Loucy (cell line): ENCODE measurements around the gene PTMS.

Experiments
- H2AFZ ChIP-seq: fragments of 200-600 bp; sonication (generic); 2 replicates; pipeline ENCODE4 v1.6.0; 2016; ENCODE audit warnings: antibody characterized with exemption, mild to moderate bottlenecking, low read length, moderate library complexity
- H3F3A ChIP-seq: fragments of 200-600 bp; 2 replicates; pipeline ENCODE4 v1.6.0; 2016; ENCODE audit warnings: antibody characterized with exemption, low read depth, mild to moderate bottlenecking
- H3K27me3 ChIP-seq: fragments of 200-600 bp; sonication (generic); 2 replicates; pipeline ENCODE4 v1.6.1; 2014; ENCODE audit warnings: low read length, mild to moderate bottlenecking; ENCODE audit not compliant: insufficient read depth, poor library complexity, severe bottlenecking
- H3K36me3 ChIP-seq: fragments of 200-600 bp; sonication (generic); 2 replicates; pipeline ENCODE4 v1.6.1; 2016; ENCODE audit warnings: low read length; ENCODE audit not compliant: insufficient read depth
- H3K4me1 ChIP-seq: fragments of 200-600 bp; sonication (generic); 2 replicates; pipeline ENCODE4 v1.5.1; 2014; ENCODE audit warnings: low read length, mild to moderate bottlenecking; ENCODE audit not compliant: insufficient read depth, poor library complexity, severe bottlenecking
- H3K4me2 ChIP-seq: fragments of 200-600 bp; sonication (generic); 2 replicates; pipeline ENCODE4 v1.6.0; 2014; ENCODE audit warnings: antibody characterized with exemption, low read length, low read depth, mild to moderate bottlenecking; ENCODE audit not compliant: poor library complexity, severe bottlenecking
- H3K4me3 ChIP-seq: fragments of 200-600 bp; sonication (generic); 2 replicates; pipeline ENCODE4 v1.5.1; 2014; ENCODE audit warnings: low read length, mild to moderate bottlenecking, mixed read lengths; ENCODE audit not compliant: poor library complexity, severe bottlenecking
- H3K79me2 ChIP-seq: fragments of 200-600 bp; sonication (generic); 2 replicates; pipeline ENCODE4 v1.6.1; 2014; ENCODE audit warnings: low read length; ENCODE audit not compliant: insufficient read depth
- H3K9ac ChIP-seq: fragments of 200-600 bp; sonication (generic); 2 replicates; pipeline ENCODE4 v1.6.0; 2014; ENCODE audit warnings: mild to moderate bottlenecking, low read depth, low read length, moderate library complexity; ENCODE audit not compliant: poor library complexity, severe bottlenecking
- H3K9me2 ChIP-seq: fragments of 200-600 bp; sonication (generic); replicated peaks from 2 replicates; pipeline ENCODE4 v1.6.1; 2016; ENCODE audit warnings: low read depth, low read length, mixed read lengths
- H3K9me3 ChIP-seq: fragments of 200-600 bp; sonication (generic); 2 replicates; pipeline ENCODE4 v1.6.1; 2014; ENCODE audit warnings: mild to moderate bottlenecking, antibody characterized with exemption, low read length, low read depth; ENCODE audit not compliant: insufficient read depth
- H4K20me1 ChIP-seq: fragments of 200-600 bp; sonication (generic); 2 replicates; pipeline ENCODE4 v1.6.0; 2014; ENCODE audit warnings: antibody characterized with exemption, low read length, mild to moderate bottlenecking; ENCODE audit not compliant: insufficient read depth, poor library complexity, severe bottlenecking
- CTCF ChIP-seq: fragments of 200-600 bp; sonication (generic); conservative IDR thresholded peaks from 2 replicates; pipeline ENCODE4 v1.5.1; 2014; ENCODE audit warnings: mild to moderate bottlenecking, antibody characterized with exemption, low read length
- EZH2phosphoT487 ChIP-seq: fragments of 200-600 bp; IDR thresholded peaks from 2 replicates; pipeline ENCODE4 v1.6.1; 2018; ENCODE audit warnings: antibody characterized with exemption, mild to moderate bottlenecking, moderate library complexity, borderline replicate concordance

The PTMS gene

GRCh38 chr12:6783828-6784227 lies 17.7 kb downstream of the PTMS start:
- Histone ChIP-seq H3K4me3 (no peak overlapping the region), H3K9me2 (no peaks in the 10 kb centered on the region), H3K9ac (no peak overlapping the region), H3K4me1 (peaks cover 10% of the 10 kb centered on the region), H3K79me2 (no peaks in the 10 kb centered on the region), H3F3A (no peaks in the 10 kb centered on the region), H4K20me1 (no peaks in the 10 kb centered on the region), H3K4me2 (no peak overlapping the region), H3K27me3 (no peaks in the 10 kb centered on the region), H3K9me3 (no peaks in the 10 kb centered on the region), H2AFZ (no peak overlapping the region), H3K36me3 (no peaks in the 10 kb centered on the region)
- TF ChIP-seq EZH2phosphoT487 (no peak), CTCF (no peak)

- H3K9me2 ChIP-seq: no peaks in the 10 kb centered on the region
- no peaks in the 10 kb centered on the region for H3K36me3 ChIP-seq
- H3K4me3 ChIP-seq: no peak overlapping the region
- no peak overlapping the region for H2AFZ ChIP-seq
- H3K4me2 ChIP-seq: no peak overlapping the region
- no peaks in the 10 kb centered on the region for H3F3A ChIP-seq
- no peaks in the 10 kb centered on the region for H3K27me3 ChIP-seq
- H3K9ac ChIP-seq: no peak overlapping the region
- TF ChIP-seq CTCF (no peak), EZH2phosphoT487 (no peak)
- H3K9me3 ChIP-seq: no peaks in the 10 kb centered on the region
- H3K4me1 ChIP-seq: peaks cover 13% of the 10 kb centered on the region
- no peaks in the 10 kb centered on the region for H4K20me1 ChIP-seq
- H3K79me2 ChIP-seq: no peaks in the 10 kb centered on the region
Observed at GRCh38 chr12:6784296-6784695, 18.1 kb downstream of the PTMS start.

- TF ChIP-seq CTCF: no peak
- TF ChIP-seq EZH2phosphoT487: no peak
- peaks cover 15% of the 10 kb centered on the region for H3K4me1 ChIP-seq
- no peaks in the 10 kb centered on the region for H3K9me2 ChIP-seq
- H3K4me3 ChIP-seq: no peak overlapping the region
- H3K36me3 ChIP-seq: no peaks in the 10 kb centered on the region
- H3K4me2 ChIP-seq: no peak overlapping the region
- H3K9me3 ChIP-seq: no peaks in the 10 kb centered on the region
- H3F3A ChIP-seq: no peaks in the 10 kb centered on the region
- no peaks in the 10 kb centered on the region for H3K79me2 ChIP-seq
- H3K27me3 ChIP-seq: no peaks in the 10 kb centered on the region
- no peak overlapping the region for H3K9ac ChIP-seq
- no peak overlapping the region for H2AFZ ChIP-seq
- H4K20me1 ChIP-seq: no peaks in the 10 kb centered on the region
Observed at GRCh38 chr12:6784761-6785160, 18.6 kb downstream of the PTMS start.
